HEK293 (cell line): ENCODE measurements around the gene SMARCA1.

Source experiments
- KLF8 ChIP-seq: fragments of 450-650 bp; formaldehyde crosslinking; IDR thresholded peaks from 2 replicates; pipeline ENCODE4 v1.5.1; 2016; ENCODE audit warnings: missing biosample characterization, missing genetic modification characterization
- OSR2 ChIP-seq: fragments of 450-650 bp; formaldehyde crosslinking; IDR thresholded peaks from 2 replicates; pipeline ENCODE4 v1.5.1; 2016; ENCODE audit warnings: missing biosample characterization, missing genetic modification characterization
- REPIN1 ChIP-seq: fragments of 450-650 bp; formaldehyde crosslinking; IDR thresholded peaks from 2 replicates; pipeline ENCODE4 v1.5.1; 2017; ENCODE audit warnings: missing biosample characterization, missing genetic modification characterization, low read depth
- TCF7L2 ChIP-seq: IDR thresholded peaks from 2 replicates; pipeline ENCODE4 v1.6.1; 2011; ENCODE audit warnings: low read depth, mild to moderate bottlenecking, inconsistent platforms, low read length, moderate library complexity, borderline replicate concordance
- ZBTB1 ChIP-seq: fragments of 450-650 bp; formaldehyde crosslinking; IDR thresholded peaks from 2 replicates; pipeline ENCODE4 v1.5.1; 2016; ENCODE audit warnings: missing biosample characterization, missing genetic modification characterization
- ZBTB11 ChIP-seq: fragments of 450-650 bp; formaldehyde crosslinking; conservative IDR thresholded peaks from 2 replicates; pipeline ENCODE4 v1.5.1; 2016; ENCODE audit warnings: low read depth, missing biosample characterization, missing genetic modification characterization
- ZBTB17 ChIP-seq: fragments of 450-650 bp; formaldehyde crosslinking; IDR thresholded peaks from 2 replicates; pipeline ENCODE4 v1.5.1; 2016; ENCODE audit warnings: missing biosample characterization, missing genetic modification characterization
- ZBTB7A ChIP-seq: fragments of 450-650 bp; formaldehyde crosslinking; IDR thresholded peaks from 2 replicates; pipeline ENCODE4 v1.5.1; 2016; ENCODE audit warnings: low read depth, missing biosample characterization, missing genetic modification characterization
- ZFP41 ChIP-seq: fragments of 450-650 bp; formaldehyde crosslinking; IDR thresholded peaks from 2 replicates; pipeline ENCODE4 v1.5.1; 2016; ENCODE audit warnings: missing biosample characterization, missing genetic modification characterization, borderline replicate concordance
- ZNF121 ChIP-seq: fragments of 450-650 bp; formaldehyde crosslinking; IDR thresholded peaks from 2 replicates; pipeline ENCODE4 v1.5.1; 2016; ENCODE audit warnings: missing biosample characterization, missing genetic modification characterization
- ZNF146 ChIP-seq: fragments of 450-650 bp; formaldehyde crosslinking; IDR thresholded peaks from 2 replicates; pipeline ENCODE4 v1.5.1; 2016; ENCODE audit warnings: missing biosample characterization, missing genetic modification characterization
- ZNF169 ChIP-seq: fragments of 450-650 bp; formaldehyde crosslinking; IDR thresholded peaks from 2 replicates; pipeline ENCODE4 v1.5.1; 2016; ENCODE audit warnings: missing biosample characterization, missing genetic modification characterization
- ZNF19 ChIP-seq: fragments of 450-650 bp; formaldehyde crosslinking; IDR thresholded peaks from 2 replicates; pipeline ENCODE4; 2016; ENCODE audit warnings: missing biosample characterization, missing genetic modification characterization, low read depth
- ZNF311 ChIP-seq: fragments of 450-650 bp; formaldehyde crosslinking; IDR thresholded peaks from 2 replicates; pipeline ENCODE4 v1.5.1; 2017; ENCODE audit warnings: missing biosample characterization, missing genetic modification characterization, borderline replicate concordance
- ZNF350 ChIP-seq: fragments of 450-650 bp; formaldehyde crosslinking; IDR thresholded peaks from 2 replicates; pipeline ENCODE4 v1.5.0; 2017; ENCODE audit warnings: missing biosample characterization, mild to moderate bottlenecking, missing genetic modification characterization
- ZNF354C ChIP-seq: fragments of 450-650 bp; formaldehyde crosslinking; IDR thresholded peaks from 2 replicates; pipeline ENCODE4 v1.5.1; 2016; ENCODE audit warnings: missing biosample characterization, missing genetic modification characterization, low read depth, borderline replicate concordance
- ZNF37A ChIP-seq: fragments of 450-650 bp; IDR thresholded peaks from 2 replicates; pipeline ENCODE4 v1.5.1; 2018; ENCODE audit warnings: missing biosample characterization, missing genetic modification characterization
- ZNF423 ChIP-seq: fragments of 450-650 bp; formaldehyde crosslinking; IDR thresholded peaks from 2 replicates; pipeline ENCODE4 v1.5.1; 2016; ENCODE audit warnings: missing biosample characterization, missing genetic modification characterization
- ZNF426 ChIP-seq: fragments of 450-650 bp; formaldehyde crosslinking; IDR thresholded peaks from 2 replicates; pipeline ENCODE4 v1.5.1; 2017; ENCODE audit warnings: missing biosample characterization, missing genetic modification characterization, mild to moderate bottlenecking, inconsistent platforms, moderate library complexity
- ZNF473 ChIP-seq: fragments of 450-650 bp; formaldehyde crosslinking; IDR thresholded peaks from 2 replicates; pipeline ENCODE4 v1.5.1; 2017; ENCODE audit warnings: missing biosample characterization, missing genetic modification characterization
- ZNF521 ChIP-seq: fragments of 450-650 bp; formaldehyde crosslinking; IDR thresholded peaks from 2 replicates; pipeline ENCODE4 v1.5.1; 2017; ENCODE audit warnings: missing biosample characterization, mild to moderate bottlenecking, missing genetic modification characterization
- ZNF654 ChIP-seq: fragments of 450-650 bp; formaldehyde crosslinking; IDR thresholded peaks from 2 replicates; pipeline ENCODE4 v1.5.1; 2016; ENCODE audit warnings: low read depth, missing biosample characterization, missing genetic modification characterization
- ZNF658 ChIP-seq: fragments of 450-650 bp; formaldehyde crosslinking; IDR thresholded peaks from 2 replicates; pipeline ENCODE4; 2016; ENCODE audit warnings: missing biosample characterization, missing genetic modification characterization
- ZNF768 ChIP-seq: fragments of 450-650 bp; formaldehyde crosslinking; IDR thresholded peaks from 2 replicates; pipeline ENCODE4 v1.5.1; 2018; ENCODE audit warnings: missing biosample characterization, mild to moderate bottlenecking, missing genetic modification characterization
- ZNF776 ChIP-seq: fragments of 450-650 bp; formaldehyde crosslinking; IDR thresholded peaks from 2 replicates; pipeline ENCODE4 v1.5.0; 2017; ENCODE audit warnings: missing biosample characterization, missing genetic modification characterization, borderline replicate concordance
- ZNF777 ChIP-seq: fragments of 450-650 bp; formaldehyde crosslinking; IDR thresholded peaks from 2 replicates; pipeline ENCODE4 v1.5.1; 2017; ENCODE audit warnings: missing biosample characterization, missing genetic modification characterization, borderline replicate concordance
- ZNF785 ChIP-seq: fragments of 450-650 bp; formaldehyde crosslinking; IDR thresholded peaks from 2 replicates; pipeline ENCODE4 v1.5.1; 2016; ENCODE audit warnings: missing biosample characterization, missing genetic modification characterization
- ZNF837 ChIP-seq: fragments of 450-650 bp; formaldehyde crosslinking; IDR thresholded peaks from 2 replicates; pipeline ENCODE4 v1.5.1; 2016; ENCODE audit warnings: missing biosample characterization, missing genetic modification characterization
- ZSCAN23 ChIP-seq: fragments of 450-650 bp; formaldehyde crosslinking; IDR thresholded peaks from 2 replicates; pipeline ENCODE4 v1.5.1; 2016; ENCODE audit warnings: missing biosample characterization, missing genetic modification characterization
- ZSCAN30 ChIP-seq: fragments of 450-650 bp; IDR thresholded peaks from 2 replicates; pipeline ENCODE4 v1.5.1; 2018; ENCODE audit warnings: missing biosample characterization, mild to moderate bottlenecking, missing genetic modification characterization, moderate library complexity
- TF ChIP-seq, protein P1 (sequence below): fragments of 450-650 bp; formaldehyde crosslinking; IDR thresholded peaks from 2 replicates; pipeline ENCODE4 v1.5.1; 2016; ENCODE audit warnings: missing biosample characterization, missing genetic modification characterization
- TF ChIP-seq, protein P2 (sequence below): fragments of 450-650 bp; formaldehyde crosslinking; IDR thresholded peaks from 2 replicates; pipeline ENCODE4 v1.5.1; 2017; ENCODE audit warnings: missing biosample characterization, mild to moderate bottlenecking, missing genetic modification characterization, moderate library complexity

Gene SMARCA1

DNA sequence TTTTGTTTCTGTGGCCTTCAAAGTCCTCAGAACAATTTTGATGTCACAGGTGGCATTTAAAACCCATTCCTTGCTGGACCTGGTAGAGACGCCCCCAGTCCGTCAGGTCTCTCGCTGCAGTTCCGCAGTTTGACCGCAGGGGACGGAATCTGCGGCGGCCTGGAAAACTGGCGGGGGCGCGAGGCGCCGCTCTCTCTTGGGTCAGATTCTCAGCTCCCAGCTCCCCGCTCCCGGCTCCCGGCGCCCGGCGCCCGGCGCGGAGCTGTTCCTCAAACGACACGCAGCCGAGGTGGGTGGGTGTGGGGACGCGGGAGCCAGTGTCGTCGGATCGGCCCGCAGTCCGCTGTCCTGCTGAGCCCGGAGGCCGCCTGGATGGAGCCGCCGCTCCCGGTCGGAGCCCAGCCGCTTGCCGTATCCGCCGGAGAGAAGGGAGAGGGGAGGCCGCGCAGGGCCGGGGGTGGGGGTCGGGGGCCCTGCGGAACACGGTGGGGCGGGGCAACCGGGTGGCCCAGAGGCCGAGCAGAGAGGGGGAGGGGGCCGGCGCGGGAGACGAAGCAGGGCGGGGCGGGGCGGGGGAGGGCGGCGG, 16.9 kb upstream of the SMARCA1 start, which contains the start of gene OCRL (continued):
- TF ChIP-seq ZBTB11 (tag by site-specific recombination) (0 out of 2 replicates have a peak, but pooled peaks have one; percentile 23), ZBTB7A (no peak), ZNF354C (no peak), ZNF350 (no peak), ZNF311 (tag by site-specific recombination) (no peak), ZSCAN23 (no peak), ZNF169 (tag by site-specific recombination) (no peak), ZNF37A (no peak), KLF8 (peak; percentile 33; the same call in 1 of the 2 replicates), ZBTB17 (tag by site-specific recombination) (no peak), ZNF19 (tag by site-specific recombination) (no peak), TCF7L2 (no peak), ZNF837 (no peak), ZNF654 (tag by site-specific recombination) (no peak), ZNF785 (tag by site-specific recombination) (no peak), ZNF768 (tag by site-specific recombination) (no peak), ZNF146 (tag by site-specific recombination) (no peak), ZSCAN30 (tag by site-specific recombination) (0 out of 2 replicates have a peak, but pooled peaks have one; percentile 39), ZNF423 (no peak), ZNF658 (tag by site-specific recombination) (no peak), ZNF777 (no peak), ZBTB1 (no peak), ZNF521 (tag by site-specific recombination) (no peak), ZNF473 (tag by site-specific recombination) (no peak), ZNF121 (tag by site-specific recombination) (no peak), OSR2 (tag by site-specific recombination) (no peak), REPIN1 (no peak), ZFP41 (tag by site-specific recombination) (no peak), ZNF426 (tag by site-specific recombination) (no peak), ZNF776 (tag by site-specific recombination) (no peak)
- TF ChIP-seq, protein P1, sequence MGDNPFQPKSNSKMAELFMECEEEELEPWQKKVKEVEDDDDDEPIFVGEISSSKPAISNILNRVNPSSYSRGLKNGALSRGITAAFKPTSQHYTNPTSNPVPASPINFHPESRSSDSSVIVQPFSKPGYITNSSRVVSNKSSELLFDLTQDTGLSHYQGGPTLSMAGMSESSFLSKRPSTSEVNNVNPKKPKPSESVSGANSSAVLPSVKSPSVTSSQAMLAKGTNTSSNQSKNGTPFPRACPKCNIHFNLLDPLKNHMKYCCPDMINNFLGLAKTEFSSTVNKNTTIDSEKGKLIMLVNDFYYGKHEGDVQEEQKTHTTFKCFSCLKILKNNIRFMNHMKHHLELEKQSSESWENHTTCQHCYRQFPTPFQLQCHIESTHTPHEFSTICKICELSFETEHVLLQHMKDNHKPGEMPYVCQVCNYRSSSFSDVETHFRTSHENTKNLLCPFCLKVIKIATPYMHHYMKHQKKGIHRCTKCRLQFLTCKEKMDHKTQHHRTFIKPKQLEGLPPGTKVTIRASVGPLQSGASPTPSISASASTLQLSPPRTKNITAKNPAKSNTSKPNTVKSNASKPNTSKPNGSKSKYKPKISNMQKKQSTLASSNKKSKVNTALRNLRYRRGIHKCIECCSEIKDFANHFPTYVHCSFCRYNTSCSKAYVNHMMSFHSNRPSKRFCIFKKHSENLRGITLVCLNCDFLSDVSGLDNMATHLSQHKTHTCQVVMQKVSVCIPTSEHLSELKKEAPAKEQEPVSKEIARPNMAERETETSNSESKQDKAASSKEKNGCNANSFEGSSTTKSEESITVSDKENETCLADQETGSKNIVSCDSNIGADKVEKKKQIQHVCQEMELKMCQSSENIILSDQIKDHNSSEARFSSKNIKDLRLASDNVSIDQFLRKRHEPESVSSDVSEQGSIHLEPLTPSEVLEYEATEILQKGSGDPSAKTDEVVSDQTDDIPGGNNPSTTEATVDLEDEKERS (tag by site-specific recombination) = no peak
- TF ChIP-seq, protein P2, sequence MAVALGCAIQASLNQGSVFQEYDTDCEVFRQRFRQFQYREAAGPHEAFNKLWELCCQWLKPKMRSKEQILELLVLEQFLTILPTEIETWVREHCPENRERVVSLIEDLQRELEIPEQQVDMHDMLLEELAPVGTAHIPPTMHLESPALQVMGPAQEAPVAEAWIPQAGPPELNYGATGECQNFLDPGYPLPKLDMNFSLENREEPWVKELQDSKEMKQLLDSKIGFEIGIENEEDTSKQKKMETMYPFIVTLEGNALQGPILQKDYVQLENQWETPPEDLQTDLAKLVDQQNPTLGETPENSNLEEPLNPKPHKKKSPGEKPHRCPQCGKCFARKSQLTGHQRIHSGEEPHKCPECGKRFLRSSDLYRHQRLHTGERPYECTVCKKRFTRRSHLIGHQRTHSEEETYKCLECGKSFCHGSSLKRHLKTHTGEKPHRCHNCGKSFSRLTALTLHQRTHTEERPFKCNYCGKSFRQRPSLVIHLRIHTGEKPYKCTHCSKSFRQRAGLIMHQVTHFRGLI (tag by site-specific recombination) = no peak
